ENCODE measurements around the gene BMPR1A. TPM values are rescaled to one million over a fixed set of nuclear protein-coding genes. Genes with fewer than 3 reads are reported as not detected.

The BMPR1A gene
- total and polyA plus RNA-seq, 2 experiments from 2014 or later: 14.2 to 82.5 TPM

DNA sequence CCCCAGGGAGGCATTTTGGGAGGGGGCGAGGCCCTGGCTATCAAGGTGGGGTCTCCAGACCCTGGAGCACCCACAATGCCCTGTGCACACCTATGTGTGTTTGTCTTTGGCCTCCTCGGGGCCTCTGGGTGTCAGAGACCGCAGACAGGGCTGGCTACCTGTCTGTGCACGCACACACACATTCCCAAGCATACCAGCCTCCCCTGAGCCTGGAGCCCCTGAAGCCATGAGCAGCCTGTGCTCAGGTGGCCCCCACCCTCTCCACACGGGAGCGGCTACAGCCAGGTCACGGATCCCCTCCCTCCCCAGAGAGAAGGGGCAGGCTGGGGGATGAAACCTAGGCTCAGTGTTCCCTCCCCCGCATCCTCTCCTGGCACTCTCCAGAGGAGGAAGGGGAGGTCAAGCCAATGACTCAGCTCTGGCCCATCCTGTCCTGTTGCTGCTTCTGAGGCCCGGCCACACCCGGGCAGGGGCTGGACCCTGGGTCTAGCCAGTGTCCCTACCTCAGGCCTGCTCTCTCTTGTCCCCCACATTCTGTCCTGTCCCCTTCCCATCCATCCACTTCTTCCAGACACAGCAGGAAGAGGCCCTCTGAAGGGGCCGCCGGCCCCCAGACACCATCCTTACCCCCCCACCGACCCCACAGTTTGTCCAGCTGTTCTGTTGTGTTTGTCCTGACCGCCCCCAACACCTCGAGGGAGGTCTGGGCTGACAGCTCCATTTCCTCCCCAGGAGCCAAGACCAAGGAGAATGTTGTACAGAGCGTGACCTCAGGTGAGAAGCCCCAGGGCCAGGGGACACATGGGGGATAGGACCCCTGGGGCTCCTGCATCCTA lies 202.7 kb downstream of the BMPR1A start:
- peaks cover 52% of the 10 kb centered on the region for H3K4me1 ChIP-seq (ENCODE audit: insufficient read depth)
- no peak for DNase-seq (ENCODE audit: low spot score)

More for the DNA sequence above, 202.7 kb downstream of the BMPR1A start:
- H3K36me3 ChIP-seq (ENCODE audit: insufficient read depth): no peaks in the 10 kb centered on the region
- peaks cover 3% of the 10 kb centered on the region; the same call in 2 of the 3 replicates for H3K9me3 Mint-ChIP-seq
- no peaks in the 10 kb centered on the region for H3K9me2 ChIP-seq (ENCODE audit: insufficient read depth)
- no peaks in the 10 kb centered on the region for H3K79me2 ChIP-seq (replicated peaks; ENCODE audit: insufficient read depth)
- H3K27ac ChIP-seq (ENCODE audit: low read depth): no peak overlapping the region
- no peak overlapping the region for H3K4me3 ChIP-seq
- TF ChIP-seq POLR2AphosphoS5 (IDR thresholded peaks at IDR 0.05; ENCODE audit: low read depth) (no peak), ZNF331 (CRISPR knock-in tag; IDR thresholded peaks at IDR 0.05; ENCODE audit: low read depth) (no peak), EZH2 (IDR thresholded peaks at IDR 0.05; ENCODE audit: low read depth, unreplicated experiment) (no peak), ZNF114 (CRISPR knock-in tag; IDR thresholded peaks at IDR 0.05) (no peak), STAT1 (IDR thresholded peaks at IDR 0.05; ENCODE audit: unreplicated experiment) (no peak), JUNB (IDR thresholded peaks at IDR 0.05; ENCODE audit: unreplicated experiment) (no peak), ZNF462 (CRISPR knock-in tag; IDR thresholded peaks at IDR 0.05) (no peak), CREB1 (CRISPR knock-in tag; IDR thresholded peaks at IDR 0.05; ENCODE audit: low read depth) (no peak), NANOG (IDR thresholded peaks at IDR 0.05; ENCODE audit: borderline replicate concordance) (no peak), CTCF (conservative IDR thresholded peaks at IDR 0.05; ENCODE audit: low read depth in 2 of 2) (no peak), EZH2phosphoT487 (IDR thresholded peaks at IDR 0.05; ENCODE audit: unreplicated experiment) (no peak)
- TF ChIP-seq, protein P1, sequence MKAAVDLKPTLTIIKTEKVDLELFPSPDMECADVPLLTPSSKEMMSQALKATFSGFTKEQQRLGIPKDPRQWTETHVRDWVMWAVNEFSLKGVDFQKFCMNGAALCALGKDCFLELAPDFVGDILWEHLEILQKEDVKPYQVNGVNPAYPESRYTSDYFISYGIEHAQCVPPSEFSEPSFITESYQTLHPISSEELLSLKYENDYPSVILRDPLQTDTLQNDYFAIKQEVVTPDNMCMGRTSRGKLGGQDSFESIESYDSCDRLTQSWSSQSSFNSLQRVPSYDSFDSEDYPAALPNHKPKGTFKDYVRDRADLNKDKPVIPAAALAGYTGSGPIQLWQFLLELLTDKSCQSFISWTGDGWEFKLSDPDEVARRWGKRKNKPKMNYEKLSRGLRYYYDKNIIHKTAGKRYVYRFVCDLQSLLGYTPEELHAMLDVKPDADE (IDR thresholded peaks at IDR 0.05): no peak
- TF ChIP-seq, protein P2, sequence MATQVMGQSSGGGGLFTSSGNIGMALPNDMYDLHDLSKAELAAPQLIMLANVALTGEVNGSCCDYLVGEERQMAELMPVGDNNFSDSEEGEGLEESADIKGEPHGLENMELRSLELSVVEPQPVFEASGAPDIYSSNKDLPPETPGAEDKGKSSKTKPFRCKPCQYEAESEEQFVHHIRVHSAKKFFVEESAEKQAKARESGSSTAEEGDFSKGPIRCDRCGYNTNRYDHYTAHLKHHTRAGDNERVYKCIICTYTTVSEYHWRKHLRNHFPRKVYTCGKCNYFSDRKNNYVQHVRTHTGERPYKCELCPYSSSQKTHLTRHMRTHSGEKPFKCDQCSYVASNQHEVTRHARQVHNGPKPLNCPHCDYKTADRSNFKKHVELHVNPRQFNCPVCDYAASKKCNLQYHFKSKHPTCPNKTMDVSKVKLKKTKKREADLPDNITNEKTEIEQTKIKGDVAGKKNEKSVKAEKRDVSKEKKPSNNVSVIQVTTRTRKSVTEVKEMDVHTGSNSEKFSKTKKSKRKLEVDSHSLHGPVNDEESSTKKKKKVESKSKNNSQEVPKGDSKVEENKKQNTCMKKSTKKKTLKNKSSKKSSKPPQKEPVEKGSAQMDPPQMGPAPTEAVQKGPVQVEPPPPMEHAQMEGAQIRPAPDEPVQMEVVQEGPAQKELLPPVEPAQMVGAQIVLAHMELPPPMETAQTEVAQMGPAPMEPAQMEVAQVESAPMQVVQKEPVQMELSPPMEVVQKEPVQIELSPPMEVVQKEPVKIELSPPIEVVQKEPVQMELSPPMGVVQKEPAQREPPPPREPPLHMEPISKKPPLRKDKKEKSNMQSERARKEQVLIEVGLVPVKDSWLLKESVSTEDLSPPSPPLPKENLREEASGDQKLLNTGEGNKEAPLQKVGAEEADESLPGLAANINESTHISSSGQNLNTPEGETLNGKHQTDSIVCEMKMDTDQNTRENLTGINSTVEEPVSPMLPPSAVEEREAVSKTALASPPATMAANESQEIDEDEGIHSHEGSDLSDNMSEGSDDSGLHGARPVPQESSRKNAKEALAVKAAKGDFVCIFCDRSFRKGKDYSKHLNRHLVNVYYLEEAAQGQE (IDR thresholded peaks at IDR 0.05; ENCODE audit: unreplicated experiment): no peak
- peaks cover 9% of the 10 kb centered on the region; the same call in 1 of the 2 replicates for H3F3A ChIP-seq (replicated peaks; ENCODE audit: low read depth)
- H3K27me3 Mint-ChIP-seq (ENCODE audit: insufficient read depth, low read depth, poor library complexity): peaks cover 24% of the 10 kb centered on the region
- no peak overlapping the region for H3K4me2 ChIP-seq
- no peak overlapping the region for H3K4me3 Mint-ChIP-seq
- 0 out of 2 replicates have a peak overlapping the region, but pooled peaks have one; percentile 48 for H3K27ac Mint-ChIP-seq
- H3K27me3 ChIP-seq (ENCODE audit: insufficient read depth): no peaks in the 10 kb centered on the region
- H2AFZ ChIP-seq: peak overlapping the region; percentile 38; the same call in 1 of the 2 replicates
- ATAC-seq: no peak
- peaks cover 49% of the 10 kb centered on the region for H3K4me1 Mint-ChIP-seq
- H4K20me1 ChIP-seq (replicated peaks; ENCODE audit: insufficient read depth): no peaks in the 10 kb centered on the region
- H3K36me3 Mint-ChIP-seq (ENCODE audit: low read depth): peaks cover 1% of the 10 kb centered on the region; the same call in 1 of the 3 replicates
